Measurements from ENCODE around the gene SIRPB1. TPM values are rescaled to one million over a fixed set of nuclear protein-coding genes. Genes with fewer than 3 reads are reported as not detected.
"Not testable (repeated sequence)": the region's sequence is repeated elsewhere in the genome, so short reads cannot be mapped to it uniquely, and the experiment has no call there.

The SIRPB1 gene
- 1 to 10 TPM in 3 of 4 donors, under 1 TPM in 1; 0.29 to 2.2 (median 1.6) TPM for polyA plus RNA-seq (ENCODE audit: insufficient read length in 4 of 4)

DNA sequence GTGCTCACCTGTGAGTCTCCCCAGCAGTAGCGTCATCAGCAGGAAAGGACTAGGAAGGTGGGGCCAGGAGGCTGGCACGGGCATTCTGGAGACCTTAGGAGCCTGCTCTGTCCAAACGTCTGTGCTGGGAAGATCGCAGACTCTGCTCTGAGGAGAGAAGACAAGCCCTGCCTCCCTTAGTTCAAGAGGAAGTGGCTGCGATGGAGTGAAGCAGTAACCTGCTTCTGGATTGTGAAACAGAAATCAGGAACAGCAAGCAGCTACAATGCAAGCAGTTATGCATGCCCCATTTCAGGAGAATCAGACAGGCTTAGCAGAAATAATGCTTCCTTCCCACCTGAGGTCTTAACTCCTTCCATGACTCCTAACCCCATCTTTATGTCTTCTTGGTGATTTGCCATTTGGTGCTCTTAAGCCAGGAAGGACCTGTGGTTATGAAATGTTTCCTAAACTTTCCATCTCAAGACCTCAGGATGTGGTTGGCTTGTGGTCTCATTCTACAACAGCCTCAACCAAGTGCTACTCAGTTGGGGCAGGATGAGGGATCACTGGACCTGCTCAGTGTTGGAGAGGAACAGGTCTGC, at the start of gene SIRPB1:
TSS of gene SIRPB1 (minus strand) at position 149 of the 584 bp plus-strand sequence. CDS start at position 84, 65 bp downstream.
- no peak for DNase-seq (ENCODE audit: low read depth in 4 of 4, low spot score in 2 of 4)

GRCh38 chr20:1669304-1669703, 49.5 kb upstream of the SIRPB1 start:
- no peak for DNase-seq (ENCODE audit: low read depth in 4 of 4, low spot score in 2 of 4)

DNA sequence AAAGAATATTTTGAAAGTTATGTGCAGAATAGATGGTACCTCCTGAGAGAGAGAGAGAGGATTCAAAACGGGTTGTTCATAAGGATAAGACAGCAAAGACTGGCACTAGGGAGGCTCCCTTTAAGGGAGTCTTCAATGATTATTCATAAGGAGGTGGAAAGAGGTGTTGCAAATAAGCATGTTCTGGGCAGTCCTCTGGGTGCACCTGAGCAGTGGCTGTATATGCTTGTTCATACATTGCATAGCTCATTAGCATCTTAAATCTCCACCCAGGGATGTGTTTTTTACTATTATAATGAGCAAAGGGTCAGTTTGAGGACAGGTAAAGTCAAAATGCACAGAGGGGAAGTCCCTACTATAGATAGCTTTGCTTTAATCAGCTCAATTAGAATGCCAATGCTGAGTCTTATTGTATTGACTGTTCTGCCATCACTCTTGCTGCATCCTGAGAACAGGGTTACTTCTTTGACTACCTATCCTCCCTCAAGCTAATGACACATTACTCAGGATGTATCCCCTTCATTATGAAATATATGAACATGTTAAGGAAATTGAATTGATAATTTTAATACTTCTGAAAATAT, 47.8 kb upstream of the SIRPB1 start:
- DNase-seq (ENCODE audit: low read depth in 4 of 4, low spot score in 2 of 4) = no peak

- DNase-seq (ENCODE audit: low read depth in 4 of 4, low spot score in 2 of 4) = no peak
Observed at GRCh38 chr20:1666802-1667201, 47.0 kb upstream of the SIRPB1 start.

- no peak for DNase-seq (ENCODE audit: low read depth in 4 of 4, low spot score in 2 of 4)
Observed at GRCh38 chr20:1665345-1665744, 45.5 kb upstream of the SIRPB1 start.

DNA sequence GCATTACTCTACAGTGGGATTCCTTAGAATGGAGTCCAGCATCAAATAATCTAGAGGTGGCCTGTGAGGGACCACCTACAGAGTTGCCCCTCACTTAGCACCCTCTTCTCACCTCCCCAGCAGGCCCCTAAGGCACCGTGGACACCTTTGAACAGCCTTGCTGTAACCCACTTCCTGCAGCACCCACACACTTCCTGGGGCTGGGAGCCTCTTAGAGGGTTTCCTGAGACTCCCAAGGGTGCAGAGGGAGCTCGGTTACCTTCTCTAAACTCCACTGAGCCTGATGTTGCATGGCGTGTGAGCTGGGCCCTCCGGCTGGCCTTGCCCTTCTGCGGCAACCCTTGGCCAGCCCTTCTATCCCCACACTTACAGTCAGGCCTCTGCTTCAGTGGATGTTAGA, 45.1 kb upstream of the SIRPB1 start:
- DNase-seq (ENCODE audit: low read depth in 4 of 4, low spot score in 2 of 4) = no peak

DNA sequence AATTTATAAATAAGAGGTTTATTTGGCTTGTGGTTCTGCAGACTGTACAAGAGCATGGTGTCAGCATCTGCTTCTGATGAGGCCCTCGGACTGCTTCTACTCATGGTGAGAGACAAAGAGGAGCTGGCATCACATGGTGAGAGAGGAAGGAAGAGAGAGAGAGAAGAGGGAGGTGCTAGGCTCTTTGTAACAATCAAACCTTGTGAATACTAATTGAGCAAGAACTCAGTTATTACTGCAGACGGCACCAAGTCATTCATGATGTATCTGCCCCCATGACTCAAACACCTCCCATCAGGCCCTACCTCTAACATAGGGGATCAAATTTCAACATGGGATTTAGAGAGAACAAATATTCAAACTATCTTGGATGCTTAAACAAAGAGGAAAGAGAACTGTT, 44.1 kb upstream of the SIRPB1 start:
- DNase-seq (ENCODE audit: low read depth in 4 of 4, low spot score in 2 of 4) = no peak

DNA sequence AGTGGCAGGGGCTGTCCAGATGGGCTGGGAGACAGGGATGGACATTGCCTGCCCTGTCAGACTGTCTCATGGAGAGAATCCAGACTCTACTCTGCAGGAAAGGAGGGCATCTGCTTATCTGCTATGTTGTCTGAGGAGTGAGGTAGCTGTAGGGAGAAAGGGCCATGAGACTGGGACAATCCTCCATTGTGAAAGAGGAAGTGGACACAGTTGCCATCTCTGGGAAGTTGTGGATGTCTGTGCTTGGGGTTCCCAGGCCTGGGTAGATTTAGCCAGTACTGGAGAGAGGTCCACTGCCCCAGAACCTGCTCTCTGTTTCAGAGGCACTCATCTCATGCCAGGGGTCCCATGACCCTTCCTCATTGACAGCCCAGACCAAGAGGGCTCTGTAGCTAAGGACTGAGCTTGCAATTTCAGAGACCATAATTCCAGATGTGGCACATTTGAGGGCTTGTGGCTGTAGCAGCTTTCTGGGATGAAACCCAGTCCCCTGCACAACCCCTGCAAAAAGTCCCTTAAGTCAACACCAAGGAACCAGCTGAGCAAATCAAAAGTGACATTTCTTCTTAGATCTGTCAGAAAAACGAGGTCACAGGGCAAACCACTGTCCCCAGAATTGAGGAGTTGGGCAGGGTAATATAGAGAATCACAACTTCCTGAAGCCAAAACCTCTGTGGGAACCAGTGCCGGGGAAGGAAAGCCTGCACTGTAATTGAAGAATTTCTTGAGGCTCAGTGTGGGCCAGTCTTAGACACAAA, 41.9 kb upstream of the SIRPB1 start:
- no peak for DNase-seq (ENCODE audit: low read depth in 4 of 4, low spot score in 2 of 4)

- no peak for DNase-seq (ENCODE audit: low read depth in 4 of 4, low spot score in 2 of 4)
Observed at GRCh38 chr20:1660246-1660645, 40.4 kb upstream of the SIRPB1 start.

GRCh38 chr20:1657556-1658334, 37.9 kb upstream of the SIRPB1 start, which contains the start of gene SIRPG:
Gene SIRPG, minus strand, starts transcription at chr20:1657779. Its CDS starts 65 bp downstream, at chr20:1657714.
- DNase-seq (ENCODE audit: low read depth in 4 of 4, low spot score in 2 of 4) = no peak

- no peak for DNase-seq (ENCODE audit: low read depth in 4 of 4, low spot score in 2 of 4)
Observed at GRCh38 chr20:1656844-1657243, 37.0 kb upstream of the SIRPB1 start.

GRCh38 chr20:1654996-1655395, 35.2 kb upstream of the SIRPB1 start:
- no peak for DNase-seq (ENCODE audit: low read depth in 4 of 4, low spot score in 2 of 4)

GRCh38 chr20:1652960-1653359, 33.2 kb upstream of the SIRPB1 start:
- no peak for DNase-seq (ENCODE audit: low read depth in 4 of 4, low spot score in 2 of 4)

DNA sequence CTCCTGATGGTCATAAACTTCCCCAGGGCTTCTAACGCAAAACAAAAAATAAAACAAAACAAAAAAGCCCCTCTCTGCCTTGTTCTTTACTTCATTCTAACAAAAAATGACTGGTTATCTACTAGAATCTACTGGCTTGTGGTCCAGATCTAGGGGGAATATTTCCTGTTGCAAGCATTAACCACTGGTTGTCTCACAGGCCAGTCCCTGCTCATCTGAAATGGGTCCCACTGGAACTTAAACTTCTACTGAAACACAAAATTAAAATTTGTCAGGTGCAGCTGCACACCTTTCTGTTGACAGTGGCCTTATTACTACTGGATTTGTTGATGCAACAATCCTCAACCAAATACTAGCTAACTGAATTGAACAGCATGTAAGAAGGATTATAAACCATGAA, 32.3 kb upstream of the SIRPB1 start:
- no peak for DNase-seq (ENCODE audit: low read depth in 4 of 4, low spot score in 2 of 4)

DNA sequence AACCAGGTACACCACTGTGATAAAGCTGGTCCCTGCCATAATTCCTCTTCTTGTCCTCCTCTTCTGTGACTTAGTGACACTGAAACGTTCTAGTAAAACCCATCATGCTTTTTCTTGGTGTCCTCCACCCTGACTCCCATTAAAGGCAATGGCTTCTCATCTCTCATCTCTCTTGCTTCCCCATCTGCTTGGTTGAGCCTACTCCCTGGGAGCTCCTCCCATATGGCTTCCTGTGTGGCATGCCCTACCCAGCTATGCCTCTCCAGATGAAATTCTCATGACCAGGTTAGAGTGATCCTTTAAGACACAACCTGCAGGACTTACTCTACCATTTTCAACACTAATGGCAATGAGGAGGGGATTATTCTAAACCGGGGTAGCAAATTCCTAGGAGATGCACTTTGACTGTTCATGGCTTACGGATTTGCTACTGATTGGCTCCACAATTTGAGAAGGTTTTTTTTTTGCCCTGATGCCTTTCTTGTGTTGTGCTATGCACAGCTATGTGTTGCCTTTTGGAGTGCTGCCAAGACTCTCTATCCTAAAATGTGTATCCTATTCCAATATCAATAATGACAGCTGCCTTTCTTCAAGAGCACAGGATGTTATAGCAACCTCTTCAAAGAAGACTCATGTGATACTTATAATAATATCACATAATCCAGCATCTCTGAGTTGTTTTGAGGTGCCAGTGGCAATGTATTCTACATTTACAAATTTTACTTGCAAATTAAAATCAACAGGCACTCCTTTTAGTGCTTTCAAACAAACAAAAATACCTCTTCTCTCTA, 31.7 kb upstream of the SIRPB1 start:
- no peak for DNase-seq (ENCODE audit: low read depth in 4 of 4, low spot score in 2 of 4)

DNA sequence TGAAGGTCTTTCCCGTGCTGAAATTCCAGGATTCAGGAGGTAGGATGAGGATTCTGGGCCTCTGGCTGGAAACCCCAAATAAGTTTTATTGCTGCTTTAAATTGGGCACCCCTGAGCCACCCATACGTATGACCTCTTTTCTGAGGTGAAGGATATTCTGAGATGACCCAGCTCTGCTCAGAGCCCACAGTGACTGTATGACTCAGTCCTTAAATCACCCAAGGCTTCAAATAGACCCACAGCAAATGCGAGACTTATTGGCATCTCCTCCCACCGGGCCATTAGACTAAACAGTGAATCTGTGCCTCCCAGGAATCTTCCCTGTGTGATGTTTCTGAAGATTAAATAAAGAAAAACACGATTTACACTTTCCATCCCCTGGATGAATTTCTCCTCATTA, 28.3 kb upstream of the SIRPB1 start:
- no peak for DNase-seq (ENCODE audit: low read depth in 4 of 4, low spot score in 2 of 4)

DNA sequence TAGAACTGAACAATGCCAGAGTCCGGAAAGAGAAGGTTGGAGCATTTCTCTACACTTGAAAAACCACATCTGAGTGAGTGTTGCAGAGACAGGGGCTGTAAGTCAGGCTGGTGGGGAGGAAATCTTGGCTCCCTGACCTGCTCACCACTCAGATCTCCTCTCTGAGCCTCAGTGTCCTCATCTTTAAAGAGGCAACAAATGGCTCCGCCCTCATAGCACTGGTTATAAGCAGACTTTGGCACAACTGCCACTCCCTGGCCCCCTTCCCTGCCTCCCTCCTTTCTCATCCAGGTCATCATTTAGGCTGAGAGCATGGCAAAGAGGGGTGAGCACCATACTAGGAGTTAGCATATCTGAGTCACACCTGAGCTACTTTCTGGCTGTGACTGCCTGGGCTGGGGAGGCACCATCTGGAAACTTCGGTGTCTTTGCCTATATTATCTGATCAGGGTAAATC, 27.2 kb upstream of the SIRPB1 start:
- no peak for DNase-seq (ENCODE audit: low read depth in 4 of 4, low spot score in 2 of 4)

- DNase-seq (ENCODE audit: low read depth in 4 of 4, low spot score in 2 of 4) = no peak
Observed at GRCh38 chr20:1644101-1644962, 24.5 kb upstream of the SIRPB1 start.

- not testable (repeated sequence) for DNase-seq (ENCODE audit: low read depth in 4 of 4, low spot score in 2 of 4)
Observed at GRCh38 chr20:1638643-1639042, 18.8 kb upstream of the SIRPB1 start.
